AG09309 (cell line): ENCODE measurements around the gene STX11.

Source experiments
- DNase-seq: peaks from one replicate; pipeline ENCODE4 v3.0.0-alpha.2; 2010; ENCODE audit warnings: low read depth
- H3K4me3 ChIP-seq: 2 replicates; pipeline ENCODE4 v1.5.1; 2011; ENCODE audit warnings: mild to moderate bottlenecking, low read depth, low read length, moderate library complexity; ENCODE audit not compliant: control insufficient read depth
- CTCF ChIP-seq: IDR thresholded peaks from 2 replicates; pipeline ENCODE4 v1.5.1; 2011; ENCODE audit warnings: mild to moderate bottlenecking, low read depth, low read length, inconsistent platforms; ENCODE audit not compliant: insufficient read depth, control insufficient read depth; ENCODE audit errors: missing control alignments

Gene STX11

GRCh38 chr6:144139817-144140216, 10.5 kb upstream of the STX11 start:
- no peak for DNase-seq
- no peak overlapping the region for H3K4me3 ChIP-seq
- TF ChIP-seq CTCF: no peak

- TF ChIP-seq CTCF: no peak
- no peak overlapping the region for H3K4me3 ChIP-seq
- DNase-seq: no peak
Measured at GRCh38 chr6:144140867-144141266, 9.4 kb upstream of the STX11 start.

- DNase-seq: no peak
Measured at GRCh38 chr6:144141470-144141869, 8.8 kb upstream of the STX11 start.

GRCh38 chr6:144143106-144143505, 7.2 kb upstream of the STX11 start:
- H3K4me3 ChIP-seq: no peak overlapping the region
- TF ChIP-seq CTCF: no peak
- no peak for DNase-seq

More at GRCh38 chr6:144141470-144141869, 8.8 kb upstream of the STX11 start:
- no peak overlapping the region for H3K4me3 ChIP-seq
- no peak for TF ChIP-seq CTCF

- H3K4me3 ChIP-seq: no peak overlapping the region
- no peak for DNase-seq
- TF ChIP-seq CTCF: no peak
Measured at GRCh38 chr6:144143878-144144277, 6.4 kb upstream of the STX11 start.

- no peak overlapping the region for H3K4me3 ChIP-seq
- no peak for TF ChIP-seq CTCF
- no peak for DNase-seq
Measured at GRCh38 chr6:144144996-144145395, 5.3 kb upstream of the STX11 start.

GRCh38 chr6:144145541-144145940, 4.8 kb upstream of the STX11 start:
- H3K4me3 ChIP-seq: no peak overlapping the region
- no peak for TF ChIP-seq CTCF
- no peak for DNase-seq
